T-helper 2 cell treated with Interferon-gamma antibody and Interleukin-4, amounts not matched to agents 5 μg/mL and 100 μg/mL, for 36 hours (primary cell): ENCODE results near the gene HIPK1.
"Not testable (repeated sequence)": the region's sequence is repeated elsewhere in the genome, so short reads cannot be mapped to it uniquely, and the experiment has no call there.

Experiments
- DNase-seq: peaks from one replicate; pipeline ENCODE4 v3.0.0; 2021; ENCODE audit warnings: low spot score
- H3K27ac Mint-ChIP-seq: one replicate; pipeline ENCODE4 v1.8.0; 2021; ENCODE audit warnings: mild to moderate bottlenecking, mixed read lengths
- H3K27me3 Mint-ChIP-seq: one replicate; pipeline ENCODE4 v1.8.0; 2021; ENCODE audit warnings: low read depth, mixed read lengths
- H3K36me3 Mint-ChIP-seq: one replicate; pipeline ENCODE4 v1.8.0; 2021; ENCODE audit warnings: low read depth, mixed read lengths
- H3K4me1 Mint-ChIP-seq: one replicate; pipeline ENCODE4 v1.8.0; 2021; ENCODE audit warnings: low read depth, mixed read lengths
- H3K4me3 Mint-ChIP-seq: one replicate; pipeline ENCODE4 v1.8.0; 2022; ENCODE audit warnings: mild to moderate bottlenecking, moderate library complexity, mixed read lengths
- H3K9me3 Mint-ChIP-seq: one replicate; pipeline ENCODE4 v1.8.0; 2021; ENCODE audit warnings: mixed read lengths

The HIPK1 gene

GRCh38 chr1:114009393-114009792, 80.3 kb downstream of the HIPK1 start:
- DNase-seq, result no peak
- Mint-ChIP-seq H3K27ac (no peak overlapping the region), H3K27me3 (peaks cover 12% of the 10 kb centered on the region), H3K4me3 (no peak overlapping the region), H3K9me3 (no peaks in the 10 kb centered on the region), H3K36me3 (no peaks in the 10 kb centered on the region), H3K4me1 (no peaks in the 10 kb centered on the region)

GRCh38 chr1:114010433-114011184, 81.5 kb downstream of the HIPK1 start:
- Mint-ChIP-seq H3K36me3 (no peaks in the 10 kb centered on the region), H3K4me3 (no peak overlapping the region), H3K27me3 (peaks cover 12% of the 10 kb centered on the region), H3K4me1 (no peaks in the 10 kb centered on the region), H3K9me3 (no peaks in the 10 kb centered on the region), H3K27ac (no peak overlapping the region)
- DNase-seq, result no peak

- H3K27me3 Mint-ChIP-seq, result peaks cover 11% of the 10 kb centered on the region
- no peak overlapping the region for H3K27ac Mint-ChIP-seq
- no peak for DNase-seq
- H3K4me3 Mint-ChIP-seq, result no peak overlapping the region
- no peaks in the 10 kb centered on the region for H3K4me1 Mint-ChIP-seq
- H3K36me3 Mint-ChIP-seq, result no peaks in the 10 kb centered on the region
- H3K9me3 Mint-ChIP-seq, result no peaks in the 10 kb centered on the region
Observed at GRCh38 chr1:114011796-114012195, 82.7 kb downstream of the HIPK1 start.

GRCh38 chr1:114015075-114015474, 86.0 kb downstream of the HIPK1 start:
- Mint-ChIP-seq H3K27ac (no peak overlapping the region), H3K36me3 (no peaks in the 10 kb centered on the region), H3K4me3 (no peak overlapping the region), H3K4me1 (no peaks in the 10 kb centered on the region), H3K27me3 (peaks cover 7% of the 10 kb centered on the region), H3K9me3 (peaks cover 5% of the 10 kb centered on the region)
- DNase-seq, result no peak

GRCh38 chr1:114019724-114020123, 90.6 kb downstream of the HIPK1 start:
- H3K4me3 Mint-ChIP-seq, H3K27me3 Mint-ChIP-seq, H3K9me3 Mint-ChIP-seq, H3K4me1 Mint-ChIP-seq, H3K27ac Mint-ChIP-seq, DNase-seq, H3K36me3 Mint-ChIP-seq: not testable (repeated sequence)

- H3K9me3 Mint-ChIP-seq, result peaks cover 5% of the 10 kb centered on the region
- DNase-seq, result no peak
Observed at GRCh38 chr1:114021665-114022099, 92.6 kb downstream of the HIPK1 start.

GRCh38 chr1:114022877-114023276, 93.8 kb downstream of the HIPK1 start:
- H3K36me3 Mint-ChIP-seq, result no peaks in the 10 kb centered on the region

More at GRCh38 chr1:114021665-114022099, 92.6 kb downstream of the HIPK1 start:
- Mint-ChIP-seq H3K4me1 (no peaks in the 10 kb centered on the region), H3K36me3 (no peaks in the 10 kb centered on the region), H3K4me3 (no peak overlapping the region), H3K27me3 (no peaks in the 10 kb centered on the region), H3K27ac (no peak overlapping the region)

GRCh38 chr1:114023377-114023776, 94.3 kb downstream of the HIPK1 start:
- no peaks in the 10 kb centered on the region for H3K36me3 Mint-ChIP-seq
- DNase-seq, result no peak
- no peaks in the 10 kb centered on the region for H3K4me1 Mint-ChIP-seq
- peaks cover 5% of the 10 kb centered on the region for H3K9me3 Mint-ChIP-seq
- no peak overlapping the region for H3K4me3 Mint-ChIP-seq
- no peak overlapping the region for H3K27ac Mint-ChIP-seq
- peaks cover 4% of the 10 kb centered on the region for H3K27me3 Mint-ChIP-seq

More at GRCh38 chr1:114022877-114023276, 93.8 kb downstream of the HIPK1 start:
- H3K27me3 Mint-ChIP-seq, result peaks cover 4% of the 10 kb centered on the region
- H3K4me3 Mint-ChIP-seq, result no peak overlapping the region
- H3K4me1 Mint-ChIP-seq, result no peaks in the 10 kb centered on the region
- peaks cover 5% of the 10 kb centered on the region for H3K9me3 Mint-ChIP-seq
- no peak for DNase-seq
- no peak overlapping the region for H3K27ac Mint-ChIP-seq

- H3K4me3 Mint-ChIP-seq, result no peak overlapping the region
- H3K27ac Mint-ChIP-seq, result no peak overlapping the region
- H3K36me3 Mint-ChIP-seq, result no peaks in the 10 kb centered on the region
- no peak for DNase-seq
- H3K4me1 Mint-ChIP-seq, result no peaks in the 10 kb centered on the region
- H3K27me3 Mint-ChIP-seq, result peaks cover 4% of the 10 kb centered on the region
- peaks cover 5% of the 10 kb centered on the region for H3K9me3 Mint-ChIP-seq
Observed at GRCh38 chr1:114024049-114024448, 94.9 kb downstream of the HIPK1 start.

- no peak for DNase-seq
- Mint-ChIP-seq H3K27ac (no peak overlapping the region), H3K4me1 (no peaks in the 10 kb centered on the region), H3K27me3 (peaks cover 4% of the 10 kb centered on the region), H3K9me3 (no peaks in the 10 kb centered on the region), H3K4me3 (no peak overlapping the region), H3K36me3 (no peaks in the 10 kb centered on the region)
Observed at GRCh38 chr1:114025609-114026401, 96.7 kb downstream of the HIPK1 start.

GRCh38 chr1:114026797-114027196, 97.7 kb downstream of the HIPK1 start:
- Mint-ChIP-seq H3K27ac (no peak overlapping the region), H3K4me1 (no peaks in the 10 kb centered on the region), H3K9me3 (no peaks in the 10 kb centered on the region), H3K36me3 (no peaks in the 10 kb centered on the region), H3K4me3 (no peak overlapping the region), H3K27me3 (peaks cover 4% of the 10 kb centered on the region)
- no peak for DNase-seq
